ENCODE data around the gene HOXC12.

HOXC12 gene

DNA sequence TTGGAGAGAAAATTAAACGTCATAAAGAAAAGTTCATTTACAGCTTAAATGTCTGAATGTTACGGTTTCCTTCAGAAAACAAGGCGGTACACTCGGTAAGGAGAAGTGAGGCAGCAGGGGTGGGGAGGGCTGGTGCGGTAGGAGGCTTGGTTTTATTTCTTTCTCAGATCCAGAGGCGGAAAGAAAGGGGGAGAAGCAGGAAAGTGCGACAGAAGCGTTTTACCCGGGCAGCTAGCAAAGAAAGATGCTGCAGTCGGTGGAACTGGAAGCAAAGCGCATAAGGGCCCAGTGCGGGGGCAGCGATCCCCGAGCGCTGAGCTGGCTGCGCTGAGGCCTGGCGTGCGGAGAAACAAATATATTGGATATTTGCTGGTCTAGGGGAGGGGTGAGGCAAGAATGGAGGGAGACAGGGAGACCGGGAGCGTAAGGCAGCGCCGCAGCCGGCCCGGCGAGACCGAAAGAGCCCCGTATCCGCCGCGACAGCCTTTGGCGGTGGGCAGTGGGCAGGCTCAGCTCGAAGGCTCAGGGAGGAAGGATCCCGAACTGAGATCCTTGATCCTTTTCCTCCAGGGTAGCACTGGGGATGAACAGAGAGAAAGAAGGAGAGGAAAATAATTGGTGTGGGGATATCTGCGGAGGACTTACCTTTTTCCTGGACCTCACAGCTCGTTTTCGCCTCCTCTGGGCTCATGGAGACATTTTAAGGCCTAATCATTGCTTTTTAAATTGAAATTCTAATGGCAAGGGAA, 11.9 kb downstream of the HOXC12 start:
- TF ChIP-seq, protein P1, sequence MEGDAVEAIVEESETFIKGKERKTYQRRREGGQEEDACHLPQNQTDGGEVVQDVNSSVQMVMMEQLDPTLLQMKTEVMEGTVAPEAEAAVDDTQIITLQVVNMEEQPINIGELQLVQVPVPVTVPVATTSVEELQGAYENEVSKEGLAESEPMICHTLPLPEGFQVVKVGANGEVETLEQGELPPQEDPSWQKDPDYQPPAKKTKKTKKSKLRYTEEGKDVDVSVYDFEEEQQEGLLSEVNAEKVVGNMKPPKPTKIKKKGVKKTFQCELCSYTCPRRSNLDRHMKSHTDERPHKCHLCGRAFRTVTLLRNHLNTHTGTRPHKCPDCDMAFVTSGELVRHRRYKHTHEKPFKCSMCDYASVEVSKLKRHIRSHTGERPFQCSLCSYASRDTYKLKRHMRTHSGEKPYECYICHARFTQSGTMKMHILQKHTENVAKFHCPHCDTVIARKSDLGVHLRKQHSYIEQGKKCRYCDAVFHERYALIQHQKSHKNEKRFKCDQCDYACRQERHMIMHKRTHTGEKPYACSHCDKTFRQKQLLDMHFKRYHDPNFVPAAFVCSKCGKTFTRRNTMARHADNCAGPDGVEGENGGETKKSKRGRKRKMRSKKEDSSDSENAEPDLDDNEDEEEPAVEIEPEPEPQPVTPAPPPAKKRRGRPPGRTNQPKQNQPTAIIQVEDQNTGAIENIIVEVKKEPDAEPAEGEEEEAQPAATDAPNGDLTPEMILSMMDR (conservative IDR thresholded peaks at IDR 0.05) = no peak
- no peak for TF ChIP-seq ZFX (IDR thresholded peaks at IDR 0.05)
- H3K27ac ChIP-seq = no peak overlapping the region

DNA sequence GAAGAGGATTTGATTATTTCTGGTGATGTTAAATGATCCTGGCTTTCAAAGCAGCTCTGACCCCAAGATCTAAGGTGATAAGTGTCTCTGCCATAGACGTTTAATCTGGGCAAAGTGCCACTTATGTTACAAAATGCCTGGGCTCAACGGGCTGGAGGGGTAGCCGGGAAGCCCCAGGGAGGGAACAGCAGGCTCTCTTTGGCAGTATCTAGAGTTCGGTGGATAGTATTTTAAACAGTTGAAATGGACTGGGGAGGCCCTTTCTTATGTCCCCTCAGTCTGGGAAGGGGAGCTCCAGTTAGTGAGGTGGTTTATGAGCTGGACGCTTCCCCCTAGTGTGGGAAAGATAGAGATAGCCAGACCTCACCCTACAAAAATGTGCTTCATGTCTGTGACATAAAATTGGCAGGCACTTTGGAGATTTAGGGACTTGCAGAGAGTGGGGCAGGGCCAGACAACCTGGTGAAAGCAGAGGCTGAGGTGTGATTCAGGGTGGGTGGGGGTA, 12.8 kb downstream of the HOXC12 start:
- no peak overlapping the region for H3K27ac ChIP-seq
- TF ChIP-seq, protein P1 (conservative IDR thresholded peaks at IDR 0.05) = no peak
- no peak for TF ChIP-seq ZFX (IDR thresholded peaks at IDR 0.05)

DNA sequence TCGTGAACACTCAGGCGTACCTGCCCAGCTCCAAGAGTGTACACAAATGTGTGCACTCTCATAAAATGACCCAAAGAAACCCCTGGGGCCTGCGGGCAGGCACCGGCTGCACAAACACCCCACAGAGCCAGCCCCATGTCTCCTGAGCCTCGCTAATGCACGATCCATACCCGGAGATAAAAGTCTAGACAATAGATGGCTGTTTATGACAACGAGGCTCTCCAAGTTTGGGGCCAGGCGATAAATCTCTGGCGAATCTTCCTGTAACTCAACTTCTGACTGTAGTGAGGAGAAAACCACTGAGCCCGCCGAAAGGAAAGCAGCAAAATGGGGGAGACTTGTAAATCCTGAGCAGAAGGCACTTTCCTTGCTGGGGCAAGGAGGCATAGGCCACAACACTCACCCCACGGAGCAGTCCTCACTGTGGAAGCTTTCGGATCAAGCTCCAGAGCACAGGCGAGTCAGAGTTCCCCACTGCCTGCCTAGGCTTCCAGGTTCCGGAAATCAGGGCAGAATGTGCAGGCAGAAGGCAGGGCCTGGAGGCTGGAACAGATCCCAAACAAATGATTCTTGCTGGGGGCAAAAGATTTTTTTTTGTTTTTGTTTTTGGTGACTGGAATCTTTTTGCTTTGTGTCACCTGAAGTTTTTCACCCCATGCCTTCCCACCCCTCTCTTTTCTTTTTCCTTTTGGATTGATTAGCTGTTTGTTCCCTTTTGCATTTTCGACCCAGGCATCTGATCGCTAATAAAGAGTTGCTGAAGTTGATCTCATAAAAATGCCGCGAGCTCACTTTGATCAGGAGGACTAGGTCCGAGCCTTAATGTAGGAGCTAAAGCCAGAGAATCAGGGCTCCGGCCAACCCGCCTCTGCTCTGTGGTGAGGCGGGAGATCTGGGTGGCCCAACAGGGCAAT, 13.8 kb downstream of the HOXC12 start:
- H3K27ac ChIP-seq = no peak overlapping the region
- TF ChIP-seq, protein P1 (conservative IDR thresholded peaks at IDR 0.05) = no peak
- TF ChIP-seq ZFX (IDR thresholded peaks at IDR 0.05) = no peak

DNA sequence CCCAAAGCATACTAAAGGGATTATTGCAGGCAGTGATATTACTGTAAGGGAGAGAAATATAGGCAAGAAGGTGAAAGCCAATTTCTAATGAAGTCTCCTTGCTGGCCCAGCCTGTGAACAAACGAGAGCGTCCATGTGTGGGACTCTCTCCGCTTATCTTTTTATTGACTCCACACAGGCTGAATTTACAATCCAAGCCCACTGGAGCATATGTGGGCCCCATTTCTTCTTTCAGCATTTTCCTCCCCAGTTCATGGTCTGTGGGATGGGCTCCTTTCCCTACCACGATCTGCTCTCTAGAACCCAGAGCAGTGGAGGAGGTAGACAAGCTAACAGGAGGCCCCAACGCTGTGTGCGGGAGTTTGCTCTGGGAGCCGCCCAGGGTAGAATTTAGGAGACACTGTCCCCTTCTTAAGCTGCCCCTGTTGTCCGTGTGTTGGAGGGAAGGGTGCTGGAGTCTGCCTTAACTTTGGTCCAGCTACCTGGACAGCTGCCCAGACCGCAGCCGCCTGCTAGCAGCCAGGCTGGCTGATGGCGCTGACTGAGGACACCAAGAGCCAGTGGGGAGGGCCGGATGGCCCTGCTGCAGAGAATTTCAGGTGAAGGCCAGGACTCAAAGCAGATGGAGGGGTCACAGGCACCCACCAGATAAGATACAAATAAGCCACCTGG, 15.0 kb downstream of the HOXC12 start:
- no peak overlapping the region; the same call in 1 of the 2 replicates for H3K27ac ChIP-seq
- TF ChIP-seq, protein P1 (conservative IDR thresholded peaks at IDR 0.05) = no peak
- no peak for TF ChIP-seq ZFX (IDR thresholded peaks at IDR 0.05)

DNA sequence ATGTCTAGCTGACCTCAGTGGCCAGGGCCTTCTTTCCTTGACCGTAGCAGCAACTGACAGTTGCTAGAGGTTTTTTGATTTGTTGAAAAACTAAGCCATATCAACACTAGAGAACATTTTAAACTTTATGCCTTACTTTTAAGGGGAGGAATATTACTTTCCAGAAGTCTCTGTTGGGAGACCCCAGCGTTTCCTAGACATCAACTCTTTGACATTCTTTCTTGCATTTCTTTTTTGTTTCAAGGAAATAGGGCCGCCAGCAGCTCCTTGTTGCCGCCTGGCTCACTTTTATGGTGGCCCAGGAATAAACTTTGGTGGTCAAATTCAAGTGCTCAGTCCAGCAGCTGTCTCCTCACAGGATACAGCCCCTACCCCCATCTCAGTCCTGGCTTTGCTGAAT, 15.7 kb downstream of the HOXC12 start:
- TF ChIP-seq ZFX (IDR thresholded peaks at IDR 0.05) = no peak
- TF ChIP-seq, protein P1 (conservative IDR thresholded peaks at IDR 0.05) = no peak
- H3K27ac ChIP-seq = no peak overlapping the region

DNA sequence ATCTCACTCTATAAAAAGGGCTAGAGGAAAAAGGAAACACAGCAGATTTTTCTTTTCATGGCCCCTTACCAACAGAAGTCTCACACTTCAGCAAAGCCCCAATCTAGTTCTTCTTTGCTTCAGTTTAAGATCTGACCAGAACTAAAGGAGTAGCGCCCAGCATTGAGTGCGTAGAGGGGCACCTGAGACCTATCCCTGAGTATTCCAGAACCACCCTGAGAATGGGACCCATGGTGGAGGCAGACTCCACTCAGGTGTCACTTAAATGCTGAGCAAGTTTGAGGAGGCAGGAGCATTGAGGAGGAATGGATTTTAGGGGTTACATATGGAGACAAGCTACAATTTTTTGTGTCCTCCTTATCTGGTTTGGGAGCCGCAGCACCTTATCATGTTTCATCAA, 16.4 kb downstream of the HOXC12 start:
- no peak for TF ChIP-seq ZFX (IDR thresholded peaks at IDR 0.05)
- TF ChIP-seq, protein P1 (conservative IDR thresholded peaks at IDR 0.05) = no peak
- no peak overlapping the region for H3K27ac ChIP-seq
